H9 (cell line): ENCODE data around the gene VCP. TPM values are rescaled to one million over a fixed set of nuclear protein-coding genes. Genes with fewer than 3 reads are reported as not detected.
A peak's percentile ranks its signal among the peaks of the same experiment; 100 is the strongest.

Source experiments
- DNase-seq: peaks from one replicate; pipeline ENCODE4 v3.0.0-alpha.2; 2017
- H2AFZ ChIP-seq: one replicate; pipeline ENCODE4 v1.6.1; 2013; ENCODE audit warnings: mild to moderate bottlenecking, low read length, control low read depth, moderate library complexity
- H2AK5ac ChIP-seq: 2 replicates; pipeline ENCODE4 v1.6.1; 2013; ENCODE audit warnings: low read length, control low read depth, mixed read lengths; ENCODE audit not compliant: insufficient read length
- H2BK120ac ChIP-seq: one replicate; pipeline ENCODE4 v1.6.1; 2013; ENCODE audit warnings: low read depth, mild to moderate bottlenecking, low read length, control low read depth, inconsistent platforms; ENCODE audit not compliant: poor library complexity, severe bottlenecking
- H2BK12ac ChIP-seq: 2 replicates; pipeline ENCODE4 v1.6.1; 2013; ENCODE audit warnings: low read length, control low read depth, mixed read lengths, low read depth; ENCODE audit not compliant: insufficient read length
- H2BK15ac ChIP-seq: 2 replicates; pipeline ENCODE4 v1.6.1; 2013; ENCODE audit warnings: low read depth, low read length, control low read depth
- H2BK20ac ChIP-seq: one replicate; pipeline ENCODE4 v1.6.1; 2013; ENCODE audit warnings: low read depth, mild to moderate bottlenecking, low read length, control low read depth, inconsistent platforms; ENCODE audit not compliant: poor library complexity, severe bottlenecking
- H2BK5ac ChIP-seq: 2 replicates; pipeline ENCODE4 v1.6.1; 2013; ENCODE audit warnings: low read length, control low read depth, mixed read lengths; ENCODE audit not compliant: insufficient read length
- H3K14ac ChIP-seq: 2 replicates; pipeline ENCODE4 v1.6.1; 2013; ENCODE audit warnings: low read length, control low read depth; ENCODE audit not compliant: insufficient read depth
- H3K18ac ChIP-seq: 2 replicates; pipeline ENCODE4 v1.6.1; 2013; ENCODE audit warnings: low read depth, mild to moderate bottlenecking, mixed read lengths, low read length, control low read depth; ENCODE audit not compliant: insufficient read length
- H3K23ac ChIP-seq: 2 replicates; pipeline ENCODE4 v1.6.1; 2013; ENCODE audit warnings: low read length, control low read depth, mixed read lengths, low read depth; ENCODE audit not compliant: insufficient read length
- H3K23me2 ChIP-seq: 2 replicates; pipeline ENCODE4 v1.6.1; 2013; ENCODE audit warnings: low read depth, mild to moderate bottlenecking, mixed read lengths, low read length, control low read depth; ENCODE audit not compliant: insufficient read length, poor library complexity, severe bottlenecking
- H3K27ac ChIP-seq: 2 replicates; pipeline ENCODE4 v1.5.1; 2013; ENCODE audit warnings: low read length, control low read depth, mixed read lengths, low read depth; ENCODE audit not compliant: insufficient read length
- H3K27me3 ChIP-seq: 2 replicates; pipeline ENCODE4 v1.6.1; 2013; ENCODE audit warnings: low read length, control low read depth, inconsistent platforms; ENCODE audit not compliant: insufficient read depth
- H3K4ac ChIP-seq: 2 replicates; pipeline ENCODE4 v1.6.1; 2013; ENCODE audit warnings: low read depth, mild to moderate bottlenecking, control low read depth, inconsistent platforms, low read length, moderate library complexity
- H3K4me1 ChIP-seq: 2 replicates; pipeline ENCODE4 v1.6.1; 2013; ENCODE audit warnings: low read length, control low read depth, inconsistent platforms; ENCODE audit not compliant: insufficient read depth
- H3K4me2 ChIP-seq: 2 replicates; pipeline ENCODE4 v1.6.1; 2013; ENCODE audit warnings: low read length, control low read depth, mixed read lengths; ENCODE audit not compliant: insufficient read length, insufficient read depth
- H3K56ac ChIP-seq: 2 replicates; pipeline ENCODE4 v1.6.1; 2013; ENCODE audit warnings: low read depth, mild to moderate bottlenecking, mixed read lengths, low read length, control low read depth; ENCODE audit not compliant: insufficient read length
- H3K79me1 ChIP-seq: 2 replicates; pipeline ENCODE4 v1.6.1; 2013; ENCODE audit warnings: low read depth, mild to moderate bottlenecking, moderate library complexity, low read length, control low read depth, inconsistent platforms; ENCODE audit not compliant: insufficient read depth, poor library complexity, severe bottlenecking
- H3K79me2 ChIP-seq: 2 replicates; pipeline ENCODE4 v1.6.1; 2013; ENCODE audit warnings: low read length, control low read depth, inconsistent platforms; ENCODE audit not compliant: insufficient read depth
- H3K9ac ChIP-seq: 2 replicates; pipeline ENCODE4 v1.6.1; 2013; ENCODE audit warnings: low read length, control low read depth, mixed read lengths; ENCODE audit not compliant: insufficient read length; ENCODE audit errors: extremely low read depth
- H3K9me3 ChIP-seq: one replicate; pipeline ENCODE4 v1.6.1; 2013; ENCODE audit warnings: low read depth, low read length, inconsistent platforms; ENCODE audit not compliant: control insufficient read depth
- H3T11ph ChIP-seq: one replicate; pipeline ENCODE4 v1.6.1; 2013; ENCODE audit warnings: mild to moderate bottlenecking, low read length, control low read depth, inconsistent platforms
- H4K20me1 ChIP-seq: one replicate; pipeline ENCODE4 v1.6.1; 2013; ENCODE audit not compliant: control insufficient read depth, insufficient read length, insufficient read depth
- H4K5ac ChIP-seq: 2 replicates; pipeline ENCODE4 v1.6.1; 2013; ENCODE audit warnings: low read depth, mild to moderate bottlenecking, mixed read lengths, low read length, control low read depth; ENCODE audit not compliant: insufficient read length
- H4K8ac ChIP-seq: replicated peaks from 2 replicates; pipeline ENCODE4 v1.6.1; 2013; ENCODE audit warnings: low read length, control low read depth, mixed read lengths, low read depth; ENCODE audit not compliant: insufficient read length
- H4K91ac ChIP-seq: 2 replicates; pipeline ENCODE4 v1.6.1; 2013; ENCODE audit warnings: low read depth, mild to moderate bottlenecking, moderate library complexity, mixed read lengths, low read length, control low read depth; ENCODE audit not compliant: insufficient read length
- H3K27ac Mint-ChIP-seq, 3 experiments: 2 replicates in 2 of 3; 3 replicates in 1 of 3; pipeline ENCODE4 v1.8.0; 2020 to 2021; ENCODE audit warnings: mixed read lengths in 3 of 3, mild to moderate bottlenecking in 1 of 3, moderate library complexity in 1 of 3
- H3K27me3 Mint-ChIP-seq: 2 replicates; pipeline ENCODE4 v1.8.0; 2021; ENCODE audit warnings: low read depth, mild to moderate bottlenecking, moderate library complexity, mixed read lengths
- H3K36me3 Mint-ChIP-seq, 3 experiments: 2 replicates in 2 of 3; 3 replicates in 1 of 3; pipeline ENCODE4 v1.8.0; 2020 to 2021; ENCODE audit warnings: low read depth in 3 of 3, mixed read lengths in 3 of 3; ENCODE audit not compliant: insufficient read depth in 1 of 3
- H3K4me1 Mint-ChIP-seq, 2 experiments: 2 replicates each; pipeline ENCODE4 v1.8.0; 2020; ENCODE audit warnings: mixed read lengths in 2 of 2
- H3K4me3 Mint-ChIP-seq, 2 experiments: 2 replicates in 1 of 2; 3 replicates in 1 of 2; pipeline ENCODE4 v1.8.0; 2020 to 2021; ENCODE audit warnings: mild to moderate bottlenecking in 2 of 2, mixed read lengths in 2 of 2, moderate library complexity in 1 of 2
- H3K9me3 Mint-ChIP-seq, 2 experiments: 2 replicates in 1 of 2; 3 replicates in 1 of 2; pipeline ENCODE4 v1.8.0; 2020; ENCODE audit warnings: mild to moderate bottlenecking in 2 of 2, mixed read lengths in 2 of 2, moderate library complexity in 1 of 2
- CTCF ChIP-seq: fragments of 200-600 bp; sonication (generic); conservative IDR thresholded peaks from 3 replicates; pipeline ENCODE4 v1.8.0; 2021; ENCODE audit warnings: antibody characterized with exemption, mild to moderate bottlenecking
- WGBS: extraction: QIAGEN DNeasy Blood & Tissue Kit; methylation state at CpG from one replicate; pipeline ENCODE4 v1.1.7; 2013; ENCODE audit warnings: missing lambda C conversion rate, low lambda C conversion rate, mixed read lengths; ENCODE audit not compliant: insufficient read length; ENCODE audit errors: extremely low coverage; 5-methylcytosine and 5-hydroxymethylcytosine counted together
- total RNA-seq: library from RNA; stranded (reverse); gene quantifications from 2 replicates; pipeline ENCODE4 v1.2.1, GENCODE V29; 2021

Gene VCP
- total RNA-seq, 1 experiment from 2014 or later, result 407 TPM

GRCh38 chr9:35078066-35078465 is 5.6 kb upstream of the VCP start:
- Mint-ChIP-seq H3K27me3 (no peaks in the 10 kb centered on the region), H3K4me1 (peaks cover 16 to 18% of the 10 kb centered on the region in 2 experiments), H3K36me3 (peaks cover 34 to 52% (median 51%) of the 10 kb centered on the region in 3 experiments; a peak in 6 of 7 replicates), H3K9me3 (no peaks in the 10 kb centered on the region), H3K27ac (peak overlapping the region; percentile 3 to 79 (median 49); a peak in 3 of 7 replicates), H3K4me3 (peak overlapping the region; percentile 90 to 94)
- H4K91ac ChIP-seq, result no peak overlapping the region
- peaks cover 10% of the 10 kb centered on the region; the same call in 1 of the 2 replicates for H3K79me2 ChIP-seq
- H3K4me1 ChIP-seq, result peaks cover 4% of the 10 kb centered on the region; the same call in 1 of the 2 replicates
- H3K27ac ChIP-seq, result no peak overlapping the region
- H3K18ac ChIP-seq, result no peak overlapping the region
- no peak overlapping the region for H2BK12ac ChIP-seq
- no peak overlapping the region for H2BK120ac ChIP-seq
- DNase-seq, result no peak
- H2AK5ac ChIP-seq, result no peak overlapping the region
- no peak overlapping the region for H3K56ac ChIP-seq
- H3K9me3 ChIP-seq, result no peaks in the 10 kb centered on the region
- WGBS, result no CpG with 5 or more reads among the region's 4 CpGs
- H2AFZ ChIP-seq, result no peak overlapping the region
- H4K8ac ChIP-seq, result no peak overlapping the region
- H4K5ac ChIP-seq, result no peak overlapping the region
- peak overlapping the region; percentile 93 for H3K9ac ChIP-seq
- TF ChIP-seq CTCF, result no peak
- no peaks in the 10 kb centered on the region for H4K20me1 ChIP-seq
- H2BK20ac ChIP-seq, result no peak overlapping the region
- H2BK5ac ChIP-seq, result no peak overlapping the region
- H3K4ac ChIP-seq, result no peak overlapping the region
- peaks cover 11% of the 10 kb centered on the region for H3K23me2 ChIP-seq
- peak overlapping the region; percentile 86 for H3K4me2 ChIP-seq
- no peak overlapping the region for H3K14ac ChIP-seq
- H3K27me3 ChIP-seq, result no peaks in the 10 kb centered on the region
- H3K79me1 ChIP-seq, result peaks cover 7% of the 10 kb centered on the region
- no peak overlapping the region for H3K23ac ChIP-seq
- no peak overlapping the region for H2BK15ac ChIP-seq
- H3T11ph ChIP-seq, result no peak overlapping the region
